Amniotic stem cell (primary cell): ENCODE measurements around the gene RUNX1.

Experiments
- DNase-seq: peaks from one replicate; lab custom pipeline; 2025; lab: John Stamatoyannopoulos, UW

The RUNX1 gene

DNA sequence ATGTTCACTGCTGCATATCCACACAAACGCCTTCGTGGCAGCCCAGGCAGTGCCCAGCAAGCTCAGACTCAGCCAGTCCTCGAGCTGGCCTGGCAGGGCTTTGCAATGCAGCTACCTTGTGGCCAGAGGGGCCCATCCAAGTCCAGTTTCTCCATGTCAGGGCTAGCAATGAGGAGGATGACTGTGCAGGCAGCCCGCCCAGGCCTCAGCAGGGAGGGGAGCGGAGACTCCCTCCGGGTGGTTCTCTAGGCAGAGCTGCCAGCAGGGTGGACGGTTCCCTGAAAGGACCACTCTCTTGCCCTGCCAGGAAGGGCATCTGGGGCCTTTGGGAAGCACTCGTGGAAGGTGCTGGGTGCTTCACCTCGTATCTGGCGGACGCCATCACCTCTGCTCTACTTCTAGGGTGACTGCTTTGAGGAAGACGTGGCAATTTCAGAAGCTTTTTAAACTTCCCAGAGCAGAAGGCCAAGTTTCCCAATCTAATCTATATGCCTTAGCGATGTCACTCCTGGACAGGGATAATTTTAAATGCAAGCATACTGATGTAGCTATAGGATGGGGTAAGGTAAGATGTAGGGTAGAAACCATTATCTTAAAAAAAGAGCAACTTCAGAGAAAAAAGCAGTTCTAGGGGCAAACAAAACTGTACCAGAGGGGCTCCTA, 56.2 kb downstream of the RUNX1 start:
- DNase-seq = no peak

DNA sequence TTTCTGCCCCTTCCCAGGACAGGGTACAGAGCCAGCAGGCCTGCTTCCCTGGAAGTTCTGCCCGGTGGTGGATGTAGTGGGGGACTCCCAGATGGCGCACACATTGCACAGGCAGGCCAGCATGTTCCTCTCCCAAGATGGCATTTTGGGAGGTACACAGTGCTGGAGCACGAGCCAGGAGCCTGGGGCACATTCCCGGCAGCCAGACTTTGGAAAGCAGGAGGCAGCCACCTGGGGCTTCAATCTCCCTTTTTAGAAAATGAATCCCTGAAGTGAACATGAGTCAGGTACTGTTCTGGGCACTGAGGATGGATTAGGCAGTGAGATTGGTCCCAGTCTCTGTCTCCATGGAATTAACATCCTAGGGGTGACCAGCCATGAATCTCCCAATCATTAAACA, 56.9 kb downstream of the RUNX1 start:
- no peak for DNase-seq

DNA sequence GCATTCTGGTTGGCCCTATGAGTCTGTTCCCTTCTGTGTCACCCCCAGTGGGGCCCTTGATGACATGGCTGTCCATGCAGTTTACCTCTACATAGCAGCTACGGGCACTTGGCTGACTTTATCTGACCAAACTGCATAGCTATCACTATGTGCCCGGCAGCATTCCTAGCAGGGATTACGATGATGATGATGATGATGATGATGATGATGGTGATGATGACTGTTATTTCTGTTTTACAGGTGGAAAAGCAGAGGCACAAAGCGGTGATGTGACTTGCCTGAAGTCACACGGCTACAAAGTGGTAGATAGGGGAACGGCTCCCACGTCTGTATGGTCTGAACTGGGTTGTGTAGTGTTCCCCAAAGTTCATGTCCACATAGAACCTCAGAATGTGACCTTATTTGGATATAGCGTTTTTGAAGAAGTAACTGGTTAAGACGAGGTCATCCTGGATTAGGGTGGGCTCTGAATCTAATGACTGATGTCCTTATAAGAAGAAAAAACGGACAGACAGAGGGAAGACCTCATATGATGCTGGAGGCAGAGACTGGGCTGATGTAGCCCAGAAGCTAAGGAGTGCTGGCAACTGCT, 57.6 kb downstream of the RUNX1 start:
- DNase-seq = no peak

DNA sequence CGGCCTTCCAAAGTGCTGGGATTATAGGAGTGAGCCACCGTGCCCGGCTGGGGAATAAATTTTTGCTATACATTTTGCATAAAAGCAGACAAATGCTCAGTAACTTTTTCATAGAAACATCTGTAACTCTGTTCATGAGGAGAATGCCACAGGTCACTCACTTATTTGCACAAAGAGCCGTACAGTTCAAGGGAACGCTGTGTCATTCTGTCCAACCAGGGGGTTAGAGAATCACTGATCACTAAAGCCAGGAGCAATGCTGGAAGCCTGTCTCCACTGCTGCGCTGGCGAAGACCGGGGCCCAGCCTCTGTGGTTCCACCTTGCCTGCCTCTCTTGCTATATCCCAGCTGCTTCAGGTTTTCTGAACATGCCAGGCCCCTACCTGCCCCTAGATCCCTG, 58.3 kb downstream of the RUNX1 start:
- DNase-seq = no peak

DNA sequence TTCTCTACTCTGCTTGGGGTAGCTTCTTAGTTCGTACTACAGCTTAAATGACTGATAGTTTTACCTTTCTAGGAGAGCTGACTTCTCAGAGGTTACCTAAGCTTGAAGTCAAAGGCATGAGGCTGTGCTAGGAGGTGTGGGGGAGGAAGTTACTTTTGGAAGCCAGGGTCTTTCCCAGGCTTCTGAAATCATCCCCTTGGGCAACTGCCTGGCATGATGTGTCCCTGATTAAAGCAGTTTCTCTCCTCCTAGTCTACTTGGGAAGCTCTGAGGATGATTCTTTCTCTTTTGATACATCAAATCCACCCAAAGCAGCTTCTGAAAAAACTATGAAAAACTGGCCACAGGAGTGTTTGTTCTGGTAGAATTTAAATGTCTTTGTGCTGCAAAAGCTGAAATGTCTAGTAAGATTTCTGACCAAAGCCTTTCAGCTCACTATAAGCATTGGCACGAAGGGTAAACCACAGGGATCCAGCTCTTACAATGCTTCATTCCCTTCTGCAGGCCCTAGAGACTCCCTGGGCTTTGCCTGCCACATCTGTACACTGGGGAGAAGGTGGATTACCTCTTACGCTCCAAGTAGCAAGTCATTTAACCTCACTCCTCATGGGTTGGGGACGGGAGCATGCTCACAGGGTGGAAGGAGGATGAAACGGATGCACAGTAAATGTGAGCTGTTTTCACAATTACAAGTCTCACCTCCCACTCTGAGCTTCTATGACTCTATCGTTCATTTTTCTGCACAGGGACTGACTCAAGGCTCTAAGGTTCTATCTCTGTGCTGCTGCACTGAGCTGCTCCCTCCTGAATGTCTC, 59.6 kb downstream of the RUNX1 start:
- no peak for DNase-seq

DNA sequence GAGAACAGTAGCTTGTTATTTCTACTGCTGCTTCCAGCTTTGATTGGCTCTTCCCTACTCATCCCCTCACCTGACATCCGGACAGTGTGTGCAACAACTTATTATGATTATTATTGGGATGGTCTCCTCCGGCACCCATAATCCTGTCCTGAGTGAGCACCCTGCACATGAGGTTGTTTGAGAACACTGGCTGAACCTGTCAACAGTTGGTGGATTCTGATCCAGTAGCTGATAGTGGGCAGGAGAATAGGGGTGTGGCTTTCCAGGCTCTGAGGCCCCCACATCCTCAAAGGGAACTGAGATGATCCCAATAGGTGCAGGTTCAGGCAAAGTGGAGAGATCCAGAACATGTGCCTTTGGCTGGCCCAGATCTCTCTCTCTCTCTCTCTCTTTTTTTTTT, 60.5 kb downstream of the RUNX1 start:
- no peak for DNase-seq

DNA sequence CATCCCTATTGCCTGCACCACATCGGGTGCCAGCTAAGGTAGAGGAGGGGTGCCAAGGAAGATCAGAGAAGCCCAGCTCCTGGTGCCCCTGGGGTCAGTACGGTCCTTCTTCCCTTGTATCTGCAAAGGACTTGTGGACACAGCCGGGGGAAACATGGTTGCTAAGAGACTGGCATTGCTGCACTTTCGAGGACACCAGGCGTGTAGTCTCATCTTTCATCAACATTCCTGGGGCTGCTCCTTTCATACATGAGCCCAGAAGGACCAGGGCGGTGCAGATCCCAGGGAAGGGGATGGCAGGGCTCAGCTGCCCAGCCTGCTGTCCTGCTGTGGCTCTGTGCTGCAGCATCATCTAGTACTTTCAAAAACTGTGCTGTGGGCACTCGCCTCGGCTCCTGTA, 61.0 kb downstream of the RUNX1 start:
- DNase-seq = no peak

DNA sequence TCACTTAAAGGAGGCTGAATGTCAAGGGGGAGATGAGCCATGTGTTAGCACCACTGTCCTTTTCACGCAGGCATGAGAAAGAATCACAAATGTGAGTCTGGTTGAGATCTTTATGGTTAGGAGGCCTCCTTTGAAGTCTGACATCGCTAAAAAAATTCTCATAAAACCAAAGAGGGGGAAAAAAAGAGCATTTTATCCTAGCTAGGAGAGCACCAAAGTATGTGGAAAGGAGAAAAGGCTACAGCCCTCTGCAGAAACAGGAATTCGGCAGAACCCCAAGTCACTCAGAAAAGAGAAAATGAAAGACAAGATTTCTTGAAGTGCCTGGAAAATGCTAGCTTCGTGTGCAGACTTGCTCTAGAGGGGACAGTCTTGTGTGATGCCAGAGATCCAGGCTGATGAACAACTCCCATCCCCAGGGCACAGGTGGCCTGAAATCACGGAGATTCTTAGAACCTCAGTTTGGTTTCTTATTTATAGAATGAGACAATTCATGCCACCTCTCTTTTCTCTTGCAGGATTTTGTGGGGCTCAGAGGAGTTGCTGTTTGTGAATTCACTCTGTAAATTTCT, 61.5 kb downstream of the RUNX1 start:
- DNase-seq = no peak

DNA sequence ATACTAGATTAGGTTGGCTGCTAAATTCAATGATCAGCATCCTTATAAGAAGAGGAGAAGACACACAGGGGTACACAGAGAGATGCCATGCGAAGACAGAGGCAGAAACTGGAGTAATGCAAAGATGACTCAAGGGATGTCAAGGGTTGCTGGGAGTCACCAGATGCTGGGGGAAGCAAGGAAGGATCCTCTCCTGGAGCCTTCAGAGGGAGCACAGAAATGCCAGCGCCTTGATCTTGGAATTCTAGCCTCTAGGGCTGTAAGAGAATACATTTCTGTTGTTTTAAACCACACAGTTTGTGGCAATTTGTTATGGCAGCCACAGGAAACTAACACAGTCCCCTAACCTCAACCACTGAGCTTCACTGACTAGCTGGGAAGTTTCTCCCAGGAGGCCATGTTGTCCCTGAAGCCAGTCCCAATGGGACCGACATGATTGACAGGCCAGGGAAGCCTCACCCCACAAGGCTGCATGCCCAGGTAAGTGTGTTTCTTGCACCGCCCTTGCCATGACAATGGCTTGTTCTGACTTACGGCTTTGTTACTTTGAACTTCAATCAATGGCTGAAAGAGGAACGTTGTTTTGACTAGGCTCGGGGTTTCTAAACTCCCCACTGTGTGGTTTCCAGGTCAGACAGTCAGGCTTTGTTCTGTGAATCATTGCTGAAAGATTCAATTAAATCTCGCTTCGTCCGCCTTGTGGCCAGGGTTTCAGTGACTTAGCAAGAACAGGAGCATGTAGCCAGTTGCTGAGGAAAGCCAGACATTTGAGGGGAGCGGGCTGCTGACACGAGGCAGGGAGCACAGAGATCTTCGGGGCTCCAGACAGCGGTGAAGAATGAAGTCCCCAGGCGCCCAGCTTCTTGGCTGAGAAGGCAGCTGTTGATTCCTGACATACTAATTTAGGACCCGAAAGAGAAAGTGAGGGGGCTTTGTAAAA, 62.3 kb downstream of the RUNX1 start:
- no peak for DNase-seq

DNA sequence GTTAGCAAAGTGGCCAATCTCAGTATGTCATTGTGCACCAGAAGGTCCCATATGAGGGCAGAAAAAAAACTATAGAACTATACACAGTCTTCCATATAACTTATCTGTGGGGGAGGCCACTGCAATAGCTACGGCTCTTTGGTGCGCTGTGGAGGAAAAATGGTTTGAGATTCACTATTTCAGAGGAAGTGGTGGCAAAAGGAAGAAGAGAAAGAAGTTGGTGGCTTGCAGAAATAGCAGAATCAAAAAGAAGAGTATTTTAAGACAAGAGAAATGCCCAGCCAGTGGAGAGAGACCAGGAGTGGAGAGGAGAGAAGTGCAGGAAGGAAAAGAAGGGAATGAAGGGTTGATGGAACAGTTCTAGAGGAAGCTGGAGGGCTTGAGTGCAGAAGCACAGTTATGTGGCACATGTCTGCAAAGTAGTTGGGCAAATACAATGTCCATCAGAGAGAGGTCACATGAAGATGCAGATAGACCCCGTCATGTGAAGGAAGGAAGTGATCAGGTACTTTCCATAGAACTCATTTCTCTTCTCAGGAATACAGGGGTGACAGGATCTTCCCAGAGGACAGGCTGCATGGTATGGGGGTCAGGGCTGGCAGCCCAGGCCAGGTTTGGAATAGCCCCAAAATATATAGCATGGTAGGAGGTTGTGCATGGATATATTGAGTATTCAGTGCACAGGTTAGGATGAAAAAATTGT, 64.6 kb downstream of the RUNX1 start:
- no peak for DNase-seq

DNA sequence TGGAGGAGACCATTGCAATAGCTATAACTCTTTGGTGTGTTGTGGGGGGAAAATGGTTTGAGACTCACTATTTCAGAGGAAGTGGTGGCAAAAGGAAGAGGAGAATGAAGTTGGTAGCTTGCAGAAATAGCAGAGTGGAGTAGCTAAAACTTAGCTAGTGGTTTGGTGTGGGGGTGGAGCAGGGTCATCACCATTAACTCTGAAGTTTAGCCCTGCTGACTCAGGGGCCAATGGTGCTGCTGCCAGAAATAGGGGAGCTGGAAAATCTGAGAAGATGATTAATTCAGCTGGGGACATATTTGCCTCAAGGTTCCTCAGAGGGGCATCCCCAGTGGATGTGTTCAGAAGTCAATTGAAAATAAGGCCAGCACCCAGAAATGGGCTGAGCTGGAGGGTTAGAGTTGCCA, 65.4 kb downstream of the RUNX1 start:
- no peak for DNase-seq

DNA sequence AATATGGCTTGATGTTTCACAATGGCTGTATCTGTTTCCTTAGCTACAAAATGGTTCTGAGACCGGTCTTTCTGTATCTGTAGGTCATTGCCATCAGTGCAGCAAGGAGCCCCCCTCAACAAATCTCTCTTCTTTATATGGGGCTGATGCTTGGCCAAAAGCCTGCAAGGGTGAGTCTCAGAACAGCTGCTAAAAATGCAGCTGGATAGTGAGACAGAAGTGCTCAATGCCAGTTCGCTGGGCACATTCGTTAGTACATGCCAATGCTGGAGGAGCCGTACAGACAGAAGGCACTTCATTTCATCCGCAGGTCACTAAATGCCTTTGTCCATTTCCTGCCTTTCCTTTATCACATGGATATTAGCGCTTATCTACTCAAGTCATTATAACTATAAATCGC, 67.3 kb downstream of the RUNX1 start:
- no peak for DNase-seq

DNA sequence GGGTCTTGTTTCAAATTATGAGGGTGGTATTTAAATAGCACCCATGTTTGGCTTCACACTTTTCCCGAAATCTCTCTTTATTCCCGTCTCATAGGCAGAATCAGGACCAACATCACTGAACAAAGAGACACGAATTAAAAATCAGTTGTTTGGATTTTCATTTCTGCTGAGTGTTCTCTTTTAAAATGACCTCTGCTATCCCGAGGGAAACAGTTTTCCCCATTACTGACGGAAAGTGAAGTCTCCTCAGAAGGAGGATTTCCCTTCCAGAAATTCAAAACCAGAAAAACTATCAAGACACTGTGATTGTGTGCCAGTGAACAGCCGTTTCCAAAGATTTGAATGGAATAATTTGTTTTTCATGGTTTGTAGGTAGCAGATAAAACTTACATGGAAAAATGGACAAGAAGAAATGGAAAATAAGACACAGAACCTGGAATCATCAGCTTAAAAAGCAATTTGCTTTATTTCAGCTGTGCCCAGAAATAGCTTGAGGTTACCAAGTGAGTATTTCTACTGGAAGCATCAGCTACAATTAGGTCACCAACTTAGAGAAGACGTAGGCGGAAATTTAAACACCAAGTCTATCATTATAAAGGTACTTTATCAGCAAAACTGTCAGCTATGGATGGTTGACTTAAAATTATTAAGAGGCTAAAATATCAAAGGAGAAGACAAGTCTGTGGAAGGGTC, 68.5 kb downstream of the RUNX1 start:
- DNase-seq = no peak

DNA sequence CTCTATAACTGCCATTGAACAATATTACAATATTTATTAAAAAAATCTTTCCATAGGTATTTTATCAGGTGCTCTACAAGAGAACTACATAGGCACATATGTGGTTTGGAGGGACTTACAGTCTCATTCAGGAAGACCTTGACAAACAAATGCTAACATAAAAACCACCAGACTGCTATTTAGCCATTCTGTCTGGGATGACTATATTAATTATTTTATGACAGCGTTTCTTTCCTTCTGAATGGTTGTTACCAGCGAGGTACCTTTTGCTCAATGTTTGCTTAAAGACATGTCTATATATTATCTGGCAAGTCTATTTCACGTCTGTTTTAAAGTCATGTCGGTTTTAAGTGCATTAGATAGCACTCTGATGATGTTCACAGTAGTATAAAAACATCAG, 69.7 kb downstream of the RUNX1 start:
- DNase-seq = no peak

DNA sequence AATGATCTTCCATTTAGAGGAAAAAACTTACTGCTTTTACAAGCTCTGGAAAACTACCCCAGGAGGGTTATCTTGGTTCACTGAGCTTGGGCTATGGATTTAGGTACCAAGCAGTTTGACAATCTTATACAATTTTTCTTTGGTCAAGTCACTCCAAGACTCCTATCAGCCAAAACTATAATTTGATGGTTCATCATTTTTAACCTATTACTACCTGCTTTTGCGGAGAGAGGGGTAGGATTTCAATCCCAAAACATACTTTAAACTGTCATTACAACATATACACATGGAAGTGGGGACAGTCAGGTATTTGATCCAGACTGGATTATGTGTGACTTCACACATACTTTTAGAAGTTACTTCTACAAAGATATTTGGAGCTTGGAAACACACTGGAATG, 71.8 kb downstream of the RUNX1 start:
- DNase-seq = no peak

DNA sequence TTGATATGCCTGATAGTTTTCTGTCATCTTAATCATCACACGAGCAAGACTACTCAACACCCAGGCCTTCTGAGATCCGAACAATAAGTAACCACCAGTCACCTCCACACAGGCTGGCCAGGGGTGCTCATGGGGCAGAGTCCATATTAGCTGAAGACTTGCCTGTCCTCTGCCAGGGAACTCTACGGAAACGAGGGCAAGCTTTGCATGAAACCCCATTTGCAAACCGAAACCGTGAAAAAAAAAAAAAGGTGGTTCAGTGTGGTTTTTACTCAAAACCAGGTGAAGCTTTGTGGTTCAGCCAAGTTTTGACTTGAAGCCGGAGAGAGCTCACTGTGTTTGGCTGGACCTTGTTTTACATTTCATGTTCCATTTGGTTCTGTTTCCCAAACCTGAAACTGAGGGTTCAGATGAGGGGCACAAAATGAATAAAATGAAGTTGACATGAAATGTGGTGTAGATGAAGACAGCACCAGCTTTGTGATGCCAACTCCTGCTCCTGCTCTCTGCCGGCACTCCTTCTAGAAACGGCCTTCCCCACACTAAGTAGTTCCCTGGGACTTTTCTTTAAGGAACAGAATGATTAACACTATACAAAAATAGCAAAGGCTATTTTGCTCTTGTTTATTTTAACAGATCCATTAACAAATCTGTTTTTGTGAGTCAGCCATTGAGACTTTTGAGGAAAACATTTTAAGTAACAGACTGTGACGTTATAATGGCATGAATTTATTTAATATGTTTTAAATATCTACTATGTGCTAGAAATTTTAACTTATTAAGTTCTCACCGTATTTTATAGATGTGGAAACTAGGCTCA, 74.7 kb downstream of the RUNX1 start:
- no peak for DNase-seq

DNA sequence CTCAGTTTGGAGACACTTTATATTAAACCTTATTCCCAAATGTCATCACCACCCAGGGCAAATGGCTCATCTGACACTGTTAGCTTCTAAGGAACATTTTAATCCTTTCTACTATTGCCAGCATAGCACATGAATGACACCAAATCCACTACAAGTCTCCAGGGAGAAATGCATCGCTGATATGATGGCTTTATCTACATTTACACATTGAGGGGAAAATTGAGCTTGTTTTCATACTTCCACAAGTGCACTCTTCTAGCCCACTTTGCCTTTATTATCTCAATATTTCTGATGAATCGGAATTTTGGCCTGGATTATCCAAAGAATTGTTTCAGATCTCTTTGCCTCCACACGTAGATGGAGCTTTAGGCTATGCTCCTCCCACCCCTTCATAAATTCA, 75.4 kb downstream of the RUNX1 start:
- no peak for DNase-seq

DNA sequence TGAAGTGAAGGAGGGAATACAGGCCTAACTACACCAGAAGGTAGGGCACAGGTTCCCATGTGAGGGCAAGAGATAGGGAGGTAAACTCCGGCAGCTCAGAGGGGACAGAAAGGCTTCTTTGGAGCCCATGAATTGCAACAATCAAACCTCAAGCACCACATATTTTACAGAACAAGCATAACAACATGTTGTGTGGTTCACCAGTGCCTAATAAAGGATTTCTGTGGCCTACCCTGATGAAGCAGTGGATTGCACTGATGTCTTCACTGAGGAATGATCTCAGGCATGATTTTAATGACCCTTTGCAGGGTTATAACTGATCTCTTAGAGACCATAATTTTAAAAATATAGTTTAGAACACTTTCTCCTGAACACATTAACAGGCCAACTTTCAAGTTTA, 77.4 kb downstream of the RUNX1 start:
- DNase-seq = no peak

DNA sequence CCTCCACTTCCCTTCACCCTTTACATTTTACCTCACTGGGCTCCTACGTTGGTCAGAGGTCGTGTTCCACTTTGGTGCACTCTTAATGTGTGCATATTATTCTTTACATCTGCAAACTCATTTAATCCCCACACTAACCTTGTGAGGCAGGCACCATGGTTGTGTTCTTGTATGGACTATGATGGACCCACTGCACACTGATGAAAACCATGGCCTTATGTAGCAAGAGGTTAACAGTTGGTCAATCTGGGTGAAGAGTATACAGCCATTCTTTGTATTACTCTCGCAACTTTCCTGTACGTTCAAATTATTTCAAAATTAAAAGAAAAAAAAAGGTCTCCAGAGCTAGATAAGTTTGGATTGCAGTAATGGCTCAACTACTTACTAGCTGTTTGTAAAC, 78.5 kb downstream of the RUNX1 start:
- DNase-seq = no peak

DNA sequence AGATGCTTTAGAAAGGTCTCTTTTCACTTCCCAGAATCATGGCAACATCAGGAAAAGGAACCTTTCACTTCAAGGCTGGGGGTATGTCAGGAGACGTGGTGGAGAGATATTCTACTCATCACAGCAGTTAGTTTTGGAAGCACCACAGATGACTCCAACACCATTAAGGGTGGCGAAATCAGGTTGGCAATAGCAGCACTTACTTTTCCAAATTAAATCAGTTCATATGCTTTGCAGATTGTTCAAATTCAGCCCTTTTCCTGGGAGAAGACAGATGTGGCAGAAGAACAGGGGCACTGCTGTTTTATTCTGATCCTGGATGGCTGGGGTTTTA, 79.0 kb downstream of the RUNX1 start:
- DNase-seq = no peak
